Measurements from ENCODE around the gene PAXIP1.

Gene PAXIP1

DNA sequence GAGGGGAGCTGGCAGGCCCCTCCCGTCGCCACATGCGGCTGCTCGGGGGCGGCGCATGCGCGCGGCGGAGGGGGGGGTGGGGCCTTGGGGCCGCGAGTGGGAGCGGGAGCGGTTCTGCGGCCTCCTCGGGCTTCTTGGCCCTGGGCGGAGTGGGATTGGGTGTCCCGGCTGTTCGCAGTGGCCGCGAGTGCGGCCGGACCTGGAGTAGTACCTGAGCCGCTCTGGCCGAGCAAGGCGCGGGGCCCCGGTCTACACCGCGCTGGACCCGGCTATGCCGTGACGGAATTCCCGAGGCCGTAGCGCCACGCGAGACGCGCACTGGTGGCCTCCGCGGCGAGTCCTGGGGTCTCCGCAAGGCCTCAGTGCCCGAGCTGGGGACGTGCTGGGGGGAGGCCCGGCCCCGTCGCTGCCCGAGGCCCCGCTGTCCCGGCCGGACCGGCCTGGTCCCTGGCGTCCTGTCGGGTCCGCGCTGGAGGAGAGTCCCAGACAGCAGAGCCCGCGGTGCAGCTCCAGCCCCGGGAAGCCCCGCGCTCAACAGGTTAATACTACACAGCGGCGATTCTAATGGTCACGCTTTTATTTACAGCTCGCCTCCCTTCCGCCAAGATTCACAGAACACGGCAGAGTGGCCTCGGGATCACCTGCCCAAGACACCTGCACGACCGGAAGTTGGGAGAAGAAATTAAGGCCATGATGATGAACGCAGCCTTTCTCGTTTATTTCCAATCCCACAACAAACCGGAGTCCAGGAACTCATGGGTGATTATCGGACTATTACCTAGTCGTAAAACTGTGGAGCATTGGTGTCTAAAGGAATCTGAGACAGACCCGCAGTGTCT is 671 bp upstream of the PAXIP1 start:
- Mint-ChIP-seq H3K36me3 (peaks cover 35% of the 10 kb centered on the region), H3K27ac (peak overlapping the region; percentile 92), H3K4me3 (peak overlapping the region; percentile 81), H3K9me3 (no peaks in the 10 kb centered on the region), H3K4me1 (peaks cover 9% of the 10 kb centered on the region)
- peak; percentile 84 for ATAC-seq
- DNase-seq (ENCODE audit: low spot score in 2 of 2), result no peak

DNA sequence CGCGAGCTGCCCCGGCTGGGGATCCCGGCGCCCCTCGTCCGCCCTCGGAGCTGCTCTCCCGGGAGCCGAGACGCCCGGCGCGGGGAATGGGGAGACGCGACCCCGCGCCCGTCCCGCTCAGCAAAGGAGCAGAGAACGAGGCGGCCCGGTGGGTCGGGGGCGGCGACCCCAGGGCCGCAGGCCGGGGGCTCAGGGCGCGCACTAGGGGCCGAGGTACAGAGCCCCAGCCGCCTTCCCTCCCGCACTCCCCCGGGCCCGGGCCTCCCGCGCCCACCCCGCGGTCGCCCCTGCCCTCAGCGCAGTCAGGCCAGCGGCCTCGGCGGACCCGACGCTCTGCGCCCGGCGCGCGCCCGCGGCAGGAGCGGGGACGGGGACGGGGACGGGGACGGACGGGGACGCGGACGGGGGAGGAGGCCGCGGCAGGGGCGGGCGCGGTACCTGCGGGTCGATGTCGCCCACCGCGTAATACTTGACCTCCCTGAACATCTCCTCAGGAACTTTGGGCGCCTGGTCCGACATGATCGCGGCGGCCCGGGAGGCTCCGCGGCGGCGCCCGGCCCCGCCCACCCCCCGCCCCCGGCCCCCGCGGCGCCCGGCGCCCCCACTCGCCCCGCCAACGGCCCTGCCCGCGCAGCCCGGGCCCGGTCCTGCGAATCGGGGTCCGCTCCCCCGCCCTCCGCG is 373 bp downstream of the PAXIP1 start:
- DNase-seq (ENCODE audit: low spot score in 2 of 2) (peak; percentile 35 to 69), ATAC-seq (peak; percentile 60)
- Mint-ChIP-seq H3K4me1 (peaks cover 9% of the 10 kb centered on the region), H3K4me3 (peak overlapping the region; percentile 81), H3K9me3 (no peaks in the 10 kb centered on the region), H3K27ac (no peak overlapping the region), H3K36me3 (peaks cover 43% of the 10 kb centered on the region)

DNA sequence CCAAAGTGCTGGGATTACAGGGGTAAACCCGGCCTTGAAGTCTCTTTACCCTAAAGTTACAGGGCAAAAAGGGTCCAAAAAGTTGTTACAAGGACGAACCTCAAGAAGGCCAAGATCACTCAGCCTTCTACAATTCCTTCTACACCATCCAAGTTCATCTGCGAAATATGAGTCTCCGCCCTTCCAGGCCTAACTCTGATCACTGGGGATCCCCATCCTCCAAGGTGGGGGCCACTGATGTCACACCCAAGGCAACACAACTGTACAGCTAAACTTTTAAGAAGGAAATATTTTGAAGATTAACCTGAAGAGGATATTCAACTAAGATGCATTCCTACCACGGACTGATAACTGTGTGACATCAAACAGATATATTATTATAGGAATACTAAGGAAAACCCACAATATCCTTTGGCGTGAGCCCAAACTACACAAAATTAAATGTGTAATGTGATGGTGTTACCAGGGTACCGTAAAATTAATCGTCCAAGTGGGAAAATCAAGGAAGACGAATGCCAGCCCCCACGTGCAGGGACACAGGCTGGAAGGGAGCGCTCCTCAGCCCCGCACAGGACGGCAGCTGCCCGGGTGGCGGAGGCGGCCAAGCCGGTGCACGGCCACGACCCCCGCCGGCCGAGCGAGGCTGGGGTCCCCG is 1.0 kb downstream of the PAXIP1 start:
- peaks cover 50% of the 10 kb centered on the region for H3K36me3 Mint-ChIP-seq
- ATAC-seq (peak; percentile 4), DNase-seq (ENCODE audit: low spot score in 2 of 2) (no peak)
- H3K9me3 Mint-ChIP-seq, result no peaks in the 10 kb centered on the region
- H3K27ac Mint-ChIP-seq, result no peak overlapping the region
- peaks cover 9% of the 10 kb centered on the region for H3K4me1 Mint-ChIP-seq
- H3K4me3 Mint-ChIP-seq, result no peak overlapping the region

DNA sequence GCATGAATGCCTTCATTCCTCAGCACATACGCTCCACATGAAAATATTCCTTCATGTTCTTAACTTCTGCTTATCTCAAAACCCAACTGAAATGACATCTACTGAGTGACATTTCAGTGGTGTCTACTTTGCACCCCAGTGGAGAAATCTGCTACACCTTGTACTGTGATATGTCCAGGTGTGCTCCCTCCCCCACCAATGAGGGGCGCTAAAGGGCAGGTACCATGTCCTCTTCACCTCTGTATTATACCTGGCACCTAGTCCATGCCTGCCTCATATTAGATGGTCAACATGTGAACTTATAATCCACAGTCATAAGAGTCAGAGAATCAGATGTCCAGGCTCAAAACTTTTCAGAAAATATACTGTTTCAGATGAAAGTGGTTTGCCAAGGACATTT is 2.1 kb downstream of the PAXIP1 start:
- Mint-ChIP-seq H3K27ac (no peak overlapping the region), H3K36me3 (peaks cover 48% of the 10 kb centered on the region), H3K4me1 (peaks cover 9% of the 10 kb centered on the region), H3K4me3 (no peak overlapping the region), H3K9me3 (no peaks in the 10 kb centered on the region)
- ATAC-seq, result no peak
- DNase-seq (ENCODE audit: low spot score in 2 of 2), result no peak

DNA sequence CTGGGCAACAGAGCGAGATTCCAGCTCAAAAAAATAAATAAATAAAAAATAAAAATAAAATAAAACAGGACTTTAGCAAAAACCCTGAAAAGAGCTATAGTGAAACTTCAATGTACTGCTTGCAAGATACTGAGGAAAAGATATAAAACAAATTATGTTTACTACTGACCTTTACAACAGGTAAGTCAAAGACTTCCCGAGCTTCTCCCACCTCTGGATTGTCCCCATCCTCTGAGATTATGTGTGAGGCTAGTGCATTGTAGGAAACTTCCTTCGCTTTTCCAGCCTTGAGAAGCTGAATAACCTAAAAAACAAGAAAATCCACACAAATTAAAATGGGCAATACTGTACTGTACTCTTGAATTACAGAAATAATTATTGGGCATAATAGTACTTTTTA is 4.4 kb downstream of the PAXIP1 start:
- H3K4me3 Mint-ChIP-seq, result no peak overlapping the region
- H3K36me3 Mint-ChIP-seq, result peaks cover 52% of the 10 kb centered on the region
- no peak overlapping the region for H3K27ac Mint-ChIP-seq
- no peak for DNase-seq (ENCODE audit: low spot score in 2 of 2)
- no peak for ATAC-seq
- H3K9me3 Mint-ChIP-seq, result no peaks in the 10 kb centered on the region
- no peaks in the 10 kb centered on the region for H3K4me1 Mint-ChIP-seq

DNA sequence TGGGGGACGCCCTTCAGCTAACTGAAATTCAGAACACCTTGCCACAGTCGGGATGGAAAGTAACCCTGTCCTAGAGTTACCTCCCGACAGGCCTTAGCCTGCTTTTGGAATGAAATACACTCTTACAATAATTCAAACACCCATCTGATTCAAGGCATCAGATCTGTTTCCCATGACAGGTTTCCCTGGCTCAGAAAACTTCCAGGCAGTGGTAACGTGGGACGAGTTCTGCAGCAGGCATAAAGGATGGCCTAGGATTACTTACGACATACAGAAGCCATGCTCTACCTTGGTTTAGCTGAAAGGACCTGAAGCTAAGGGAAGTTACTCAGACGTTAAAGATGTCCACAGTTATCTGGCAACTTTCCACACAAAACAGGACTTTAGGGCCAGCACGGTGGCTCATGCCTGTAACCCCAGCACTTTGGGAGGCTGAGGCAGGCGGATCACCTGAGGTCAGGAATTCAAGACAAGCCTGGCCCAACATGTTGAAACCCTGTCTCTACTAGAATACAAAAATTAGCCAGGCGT is 5.0 kb downstream of the PAXIP1 start:
- Mint-ChIP-seq H3K9me3 (no peaks in the 10 kb centered on the region), H3K36me3 (peaks cover 57% of the 10 kb centered on the region), H3K27ac (no peak overlapping the region), H3K4me3 (no peak overlapping the region), H3K4me1 (no peaks in the 10 kb centered on the region)
- ATAC-seq, result no peak
- DNase-seq (ENCODE audit: low spot score in 2 of 2), result no peak

DNA sequence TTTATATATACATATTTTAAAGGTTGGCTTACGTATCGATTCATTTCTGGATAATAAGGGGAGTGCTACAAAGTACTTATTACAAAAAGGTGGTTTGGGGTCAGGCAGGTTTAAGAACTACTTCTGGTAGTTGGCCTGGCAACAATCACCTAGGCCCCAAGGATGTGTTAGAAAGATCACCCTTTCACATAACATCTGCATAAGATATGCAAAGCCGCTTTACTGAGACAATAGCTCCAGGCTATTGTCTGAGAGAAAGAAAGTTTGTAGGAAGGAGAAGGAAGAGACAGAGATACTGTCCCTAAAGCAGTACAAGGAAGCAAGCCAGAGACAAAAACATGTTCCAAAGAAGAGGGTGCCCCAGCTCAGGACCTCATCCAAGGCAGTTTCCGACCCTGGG is 6.2 kb downstream of the PAXIP1 start:
- DNase-seq (ENCODE audit: low spot score in 2 of 2) (no peak), ATAC-seq (no peak)
- Mint-ChIP-seq H3K4me1 (no peaks in the 10 kb centered on the region), H3K36me3 (peaks cover 64% of the 10 kb centered on the region), H3K4me3 (no peak overlapping the region), H3K27ac (no peak overlapping the region), H3K9me3 (no peaks in the 10 kb centered on the region)

DNA sequence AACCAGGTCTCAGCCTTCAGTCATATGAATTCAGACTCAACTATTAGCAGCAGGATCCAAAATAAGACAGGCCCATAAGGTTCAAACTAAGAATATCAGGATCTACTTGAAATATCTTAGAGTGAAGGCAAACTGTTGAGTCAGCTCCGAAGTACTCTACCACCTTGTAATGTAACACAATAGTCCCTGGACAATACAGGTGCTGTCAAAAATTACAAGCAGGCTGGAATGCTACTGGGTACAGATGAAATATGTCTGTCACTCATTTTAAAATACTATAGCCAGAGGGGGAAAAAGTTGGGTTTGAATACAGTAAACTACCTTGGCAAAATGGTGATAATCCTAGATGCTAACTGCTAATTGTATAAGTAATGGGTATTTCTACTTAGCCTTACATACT is 6.8 kb downstream of the PAXIP1 start:
- H3K27ac Mint-ChIP-seq, result no peak overlapping the region
- no peaks in the 10 kb centered on the region for H3K9me3 Mint-ChIP-seq
- peaks cover 69% of the 10 kb centered on the region for H3K36me3 Mint-ChIP-seq
- H3K4me3 Mint-ChIP-seq, result no peak overlapping the region
- ATAC-seq (no peak), DNase-seq (ENCODE audit: low spot score in 2 of 2) (no peak)
- no peaks in the 10 kb centered on the region for H3K4me1 Mint-ChIP-seq

DNA sequence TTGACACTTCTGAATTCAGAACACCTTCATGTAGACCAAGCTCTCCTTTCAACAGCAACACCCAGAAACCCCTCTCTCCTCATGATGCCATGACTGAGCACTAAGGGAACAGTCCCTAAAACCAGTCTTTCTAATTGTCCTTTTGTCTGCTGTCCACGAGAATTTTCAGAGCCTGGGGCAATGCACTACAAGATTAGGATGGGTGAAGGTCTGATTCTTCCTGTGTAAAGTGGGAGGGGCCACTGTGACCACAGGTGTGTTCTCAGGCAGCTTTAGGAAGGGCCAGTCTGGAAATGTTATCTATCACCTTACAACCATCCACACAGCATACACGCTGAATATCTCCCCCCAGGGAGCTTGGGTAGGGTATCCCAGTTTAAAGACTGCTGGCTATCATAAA is 7.9 kb downstream of the PAXIP1 start:
- Mint-ChIP-seq H3K9me3 (no peaks in the 10 kb centered on the region), H3K4me3 (no peak overlapping the region), H3K36me3 (peaks cover 80% of the 10 kb centered on the region), H3K27ac (no peak overlapping the region), H3K4me1 (no peaks in the 10 kb centered on the region)
- ATAC-seq (no peak), DNase-seq (ENCODE audit: low spot score in 2 of 2) (no peak)

DNA sequence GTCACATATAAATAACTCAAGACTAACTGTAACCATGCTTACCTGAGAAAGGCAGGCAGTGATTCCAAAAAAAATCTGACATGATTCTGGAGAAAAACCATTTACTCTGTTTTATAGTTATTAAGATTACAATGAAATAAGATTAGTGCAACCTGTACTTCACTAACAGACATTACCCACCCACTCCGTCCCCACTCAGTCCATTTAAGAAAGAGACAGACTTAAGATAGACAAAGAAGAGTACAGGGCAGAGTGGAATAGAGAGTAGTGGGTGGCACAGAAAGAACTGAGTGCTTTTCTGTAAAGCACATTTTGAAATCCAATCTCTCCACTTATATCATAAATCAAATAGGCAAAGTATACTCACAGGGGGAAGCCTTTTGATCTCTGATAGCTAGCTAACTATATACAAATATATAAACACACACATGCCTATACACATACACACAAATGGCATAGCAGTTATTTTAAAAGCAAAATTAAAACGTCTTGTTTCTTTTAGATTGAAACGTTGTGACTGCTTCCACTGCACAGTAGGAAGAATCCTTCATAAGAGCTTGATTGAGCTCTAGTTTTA is 11.9 kb downstream of the PAXIP1 start:
- Mint-ChIP-seq H3K36me3 (peaks cover 89% of the 10 kb centered on the region), H3K4me3 (no peak overlapping the region), H3K9me3 (no peaks in the 10 kb centered on the region), H3K4me1 (peaks cover 12% of the 10 kb centered on the region), H3K27ac (no peak overlapping the region)
- DNase-seq (ENCODE audit: low spot score in 2 of 2) (no peak), ATAC-seq (no peak)

DNA sequence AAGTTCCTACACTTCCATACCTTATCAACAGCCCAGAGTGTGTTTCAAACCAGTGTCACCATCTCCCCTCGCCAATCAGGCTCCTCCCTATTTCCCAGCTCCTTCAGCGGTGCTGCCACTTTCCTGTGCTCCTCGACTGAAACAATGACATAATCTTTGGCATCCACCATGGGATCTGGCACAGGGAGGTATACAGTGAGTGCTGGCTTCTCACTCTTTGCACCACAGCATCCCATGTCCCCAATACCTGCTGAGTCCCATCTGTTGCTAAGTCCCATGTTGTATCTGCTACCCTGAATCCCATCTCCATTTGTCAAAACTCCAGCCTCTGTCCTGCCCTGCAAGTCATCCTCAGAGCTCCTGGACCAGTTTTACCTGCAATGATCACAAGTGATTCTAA is 15.4 kb downstream of the PAXIP1 start:
- ATAC-seq (no peak), DNase-seq (ENCODE audit: low spot score in 2 of 2) (no peak)
- no peak overlapping the region for H3K4me3 Mint-ChIP-seq
- H3K4me1 Mint-ChIP-seq, result peaks cover 21% of the 10 kb centered on the region
- H3K9me3 Mint-ChIP-seq, result no peaks in the 10 kb centered on the region
- peaks cover 59% of the 10 kb centered on the region for H3K36me3 Mint-ChIP-seq
- H3K27ac Mint-ChIP-seq, result peak overlapping the region; percentile 15

DNA sequence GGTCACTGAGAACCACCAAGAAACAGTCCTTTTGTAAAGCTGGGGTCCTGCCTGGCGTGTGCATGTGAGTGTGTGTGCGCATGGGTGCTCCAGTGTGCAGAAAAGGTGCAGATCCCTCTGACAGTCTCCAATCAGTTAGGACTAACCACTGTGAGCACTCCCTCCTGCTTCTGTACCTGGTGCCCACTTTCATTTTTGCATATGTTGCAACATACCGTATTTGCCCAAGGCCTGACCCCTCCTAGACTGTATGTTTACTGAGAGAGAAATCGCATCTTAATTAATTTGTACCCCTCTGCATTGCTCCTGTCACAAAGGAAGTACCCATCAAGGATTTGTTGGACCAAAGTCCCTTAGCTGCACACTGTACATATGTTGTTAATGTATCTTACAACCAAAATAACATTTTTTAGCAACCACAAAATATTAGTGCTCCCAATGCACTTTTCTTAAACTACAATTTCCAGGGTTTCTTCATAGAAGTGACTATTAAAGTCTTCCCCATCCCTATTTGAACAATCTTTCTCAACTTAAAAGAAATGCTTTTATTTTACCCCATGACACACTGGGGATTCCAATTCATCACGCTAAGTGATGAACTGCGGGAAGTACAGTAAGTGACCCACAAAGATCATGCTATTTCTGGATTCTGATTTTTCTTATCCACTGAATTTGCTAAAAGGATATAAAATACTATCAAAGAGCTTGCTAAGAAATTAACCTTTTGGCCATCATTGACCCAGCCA is 16.6 kb downstream of the PAXIP1 start:
- DNase-seq (ENCODE audit: low spot score in 2 of 2) (no peak), ATAC-seq (no peak)
- Mint-ChIP-seq H3K27ac (no peak overlapping the region), H3K4me1 (peaks cover 21% of the 10 kb centered on the region), H3K9me3 (no peaks in the 10 kb centered on the region), H3K4me3 (no peak overlapping the region), H3K36me3 (peaks cover 57% of the 10 kb centered on the region)

DNA sequence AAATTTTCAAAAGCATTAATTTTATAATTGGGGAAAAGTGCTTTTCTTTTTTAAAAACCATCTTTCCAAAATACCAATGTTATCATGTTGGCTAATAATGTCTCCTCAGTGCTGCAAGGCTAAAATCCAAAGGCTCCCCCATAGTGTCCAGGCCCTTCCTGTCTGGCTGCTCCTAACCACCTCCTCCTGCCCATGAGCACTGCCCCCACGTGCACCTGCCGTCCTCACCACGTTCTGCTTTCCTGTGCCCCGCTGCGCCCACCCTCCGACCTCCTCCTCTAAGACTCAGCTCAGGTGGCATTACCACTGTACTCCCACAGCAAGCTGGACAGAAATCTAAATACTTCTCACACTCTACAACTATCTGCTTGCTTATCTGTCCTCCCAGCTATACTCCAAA is 17.7 kb downstream of the PAXIP1 start:
- Mint-ChIP-seq H3K27ac (no peak overlapping the region), H3K4me1 (peaks cover 21% of the 10 kb centered on the region), H3K36me3 (peaks cover 54% of the 10 kb centered on the region), H3K9me3 (no peaks in the 10 kb centered on the region), H3K4me3 (no peak overlapping the region)
- ATAC-seq (no peak), DNase-seq (ENCODE audit: low spot score in 2 of 2) (no peak)

DNA sequence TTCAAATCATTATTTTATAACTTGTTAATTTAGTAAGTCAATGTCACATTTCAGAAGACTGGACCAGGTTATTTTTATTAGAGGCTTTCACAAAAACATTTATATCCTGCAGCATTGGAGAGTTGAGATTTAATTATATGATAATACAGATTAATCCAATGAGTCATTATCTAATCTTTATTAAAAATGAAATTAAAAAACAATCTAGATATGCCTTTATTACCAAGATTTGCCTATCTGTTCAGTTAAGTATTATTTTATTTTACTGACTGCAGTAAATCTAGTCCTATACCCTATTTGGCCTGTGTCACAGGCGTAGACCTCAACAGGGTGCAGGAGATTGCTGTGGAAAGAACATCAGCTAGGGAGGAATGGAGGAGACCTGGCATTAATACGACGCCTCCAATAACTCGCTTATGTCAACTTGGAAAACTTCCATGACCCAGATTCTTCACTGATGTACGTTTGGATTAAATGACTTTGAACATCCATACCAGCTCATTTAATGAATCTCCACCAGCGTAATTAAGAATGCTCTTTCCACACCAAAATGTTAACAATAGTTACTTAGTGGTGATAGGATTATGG is 18.2 kb downstream of the PAXIP1 start:
- no peaks in the 10 kb centered on the region for H3K9me3 Mint-ChIP-seq
- no peak for DNase-seq (ENCODE audit: low spot score in 2 of 2)
- no peak overlapping the region for H3K4me3 Mint-ChIP-seq
- ATAC-seq, result no peak
- no peak overlapping the region for H3K27ac Mint-ChIP-seq
- peaks cover 52% of the 10 kb centered on the region for H3K36me3 Mint-ChIP-seq
- peaks cover 21% of the 10 kb centered on the region for H3K4me1 Mint-ChIP-seq

All from stimulated activated effector memory CD8-positive, alpha-beta T cell treated with anti-CD3 and anti-CD28 coated beads, Interleukin-12 subunit alpha, Interleukin-12 subunit beta, amount 100 ng/mL, for 72 hours (primary cell).